Measurements from ENCODE around the gene TADA1.

TADA1 gene

GRCh38 chr1:166811691-166812090 is 64.4 kb downstream of the TADA1 start:
- H3K27ac ChIP-seq (replicated peaks), result no peak overlapping the region
- no peak for DNase-seq (ENCODE audit: low read depth in 1 of 2, low spot score in 1 of 2)
- H3K4me3 ChIP-seq (replicated peaks; ENCODE audit: insufficient read depth, low read length), result no peak overlapping the region
- no peak for TF ChIP-seq CTCF (IDR thresholded peaks at IDR 0.05; ENCODE audit: insufficient read depth, low read length)
- TF ChIP-seq REST (IDR thresholded peaks at IDR 0.05; ENCODE audit: insufficient replicate concordance, low read depth), result no peak
- TF ChIP-seq GABPA (IDR thresholded peaks at IDR 0.05; ENCODE audit: low read depth), result no peak
- no peak for TF ChIP-seq SPI1 (IDR thresholded peaks at IDR 0.05; ENCODE audit: borderline replicate concordance, low read depth)
- TF ChIP-seq POLR2AphosphoS5 (IDR thresholded peaks at IDR 0.05; ENCODE audit: low read depth), result no peak
- no peaks in the 10 kb centered on the region for H3K27me3 ChIP-seq (ENCODE audit: insufficient read depth, poor library complexity, severe bottlenecking)

- TF ChIP-seq POLR2AphosphoS5 (IDR thresholded peaks at IDR 0.05; ENCODE audit: low read depth), result no peak
- no peak for TF ChIP-seq GABPA (IDR thresholded peaks at IDR 0.05; ENCODE audit: low read depth)
- TF ChIP-seq CTCF (IDR thresholded peaks at IDR 0.05; ENCODE audit: insufficient read depth, low read length), result no peak
- no peak for TF ChIP-seq REST (IDR thresholded peaks at IDR 0.05; ENCODE audit: insufficient replicate concordance, low read depth)
- TF ChIP-seq SPI1 (IDR thresholded peaks at IDR 0.05; ENCODE audit: borderline replicate concordance, low read depth), result no peak
- Histone ChIP-seq H3K27me3 (ENCODE audit: insufficient read depth, poor library complexity, severe bottlenecking) (no peaks in the 10 kb centered on the region), H3K4me3 (replicated peaks; ENCODE audit: insufficient read depth, low read length) (no peak overlapping the region), H3K27ac (replicated peaks) (no peak overlapping the region)
- DNase-seq (ENCODE audit: low read depth in 1 of 2, low spot score in 1 of 2), result no peak
Measured at GRCh38 chr1:166808952-166809351, 67.1 kb downstream of the TADA1 start.

Data from HL-60 (cell line).